Peyer's patch (tissue), 4 donors: ENCODE measurements around the gene ELK3. TPM values are rescaled to one million over a fixed set of nuclear protein-coding genes. Genes with fewer than 3 reads are reported as not detected.
A peak's percentile ranks its signal among the peaks of the same experiment; 100 is the strongest.

Experiments used
- DNase-seq, 3 donors: peaks; one replicate each; pipeline ENCODE4 v3.0.0-alpha.2; 2017 to 2019
- H3K27ac ChIP-seq, 4 donors: fragments of 200-600 bp; sonication (generic); one replicate each; pipeline ENCODE4 v1.5.1; 2016 to 2019
- H3K27me3 ChIP-seq, 2 donors: fragments of 200-600 bp; sonication (generic); one replicate each; pipeline ENCODE4 v1.5.1; 2019
- H3K36me3 ChIP-seq, 3 donors: fragments of 200-600 bp; sonication (generic); one replicate each; pipeline ENCODE4 v1.5.1; 2016 to 2019
- H3K4me1 ChIP-seq, 4 donors: fragments of 200-600 bp; sonication (generic); one replicate each; pipeline ENCODE4 v1.5.1; 2016 to 2019
- H3K4me3 ChIP-seq, 4 donors: fragments of 200-600 bp; sonication (generic); 1 replicate in 3 of 4; 2 replicates in 1 of 4; pipeline ENCODE4 v1.5.1; 2016 to 2019; ENCODE audit warnings: mild to moderate bottlenecking in 1 of 4
- H3K9me3 ChIP-seq, 4 donors: fragments of 200-600 bp; sonication (generic); one replicate each; pipeline ENCODE4 v1.5.1; 2016 to 2019; ENCODE audit warnings: mild to moderate bottlenecking in 1 of 4
- POLR2A ChIP-seq, 2 donors: fragments of 450-650 bp; IDR thresholded peaks; one replicate each; pipeline ENCODE4 v1.5.1; 2017; ENCODE audit warnings: antibody characterized with exemption in 2 of 2, mild to moderate bottlenecking in 2 of 2, moderate library complexity in 2 of 2
- total RNA-seq, 4 donors: library from RNA; depleted of rRNA; stranded (reverse); fragments of >200 nt; gene quantifications; one replicate each; pipeline ENCODE4 v1.1.0, GENCODE V29; 2016
- TF ChIP-seq, protein P1 (sequence below), 6 experiments: fragments of 450-650 bp in 4 of 6; fragments of 200-600 bp in 2 of 6; sonication (generic) in 1 of 6; IDR thresholded peaks; one replicate each; pipeline ENCODE4 v1.5.1; 2017 to 2019; ENCODE audit warnings: antibody characterized with exemption in 6 of 6, mild to moderate bottlenecking in 3 of 6, moderate library complexity in 1 of 6

Gene ELK3
- 10 to 100 TPM in 2 of 4 donors, 1 to 10 TPM in 2; 5.1 to 23.9 (median 9.4) TPM for total RNA-seq

DNA sequence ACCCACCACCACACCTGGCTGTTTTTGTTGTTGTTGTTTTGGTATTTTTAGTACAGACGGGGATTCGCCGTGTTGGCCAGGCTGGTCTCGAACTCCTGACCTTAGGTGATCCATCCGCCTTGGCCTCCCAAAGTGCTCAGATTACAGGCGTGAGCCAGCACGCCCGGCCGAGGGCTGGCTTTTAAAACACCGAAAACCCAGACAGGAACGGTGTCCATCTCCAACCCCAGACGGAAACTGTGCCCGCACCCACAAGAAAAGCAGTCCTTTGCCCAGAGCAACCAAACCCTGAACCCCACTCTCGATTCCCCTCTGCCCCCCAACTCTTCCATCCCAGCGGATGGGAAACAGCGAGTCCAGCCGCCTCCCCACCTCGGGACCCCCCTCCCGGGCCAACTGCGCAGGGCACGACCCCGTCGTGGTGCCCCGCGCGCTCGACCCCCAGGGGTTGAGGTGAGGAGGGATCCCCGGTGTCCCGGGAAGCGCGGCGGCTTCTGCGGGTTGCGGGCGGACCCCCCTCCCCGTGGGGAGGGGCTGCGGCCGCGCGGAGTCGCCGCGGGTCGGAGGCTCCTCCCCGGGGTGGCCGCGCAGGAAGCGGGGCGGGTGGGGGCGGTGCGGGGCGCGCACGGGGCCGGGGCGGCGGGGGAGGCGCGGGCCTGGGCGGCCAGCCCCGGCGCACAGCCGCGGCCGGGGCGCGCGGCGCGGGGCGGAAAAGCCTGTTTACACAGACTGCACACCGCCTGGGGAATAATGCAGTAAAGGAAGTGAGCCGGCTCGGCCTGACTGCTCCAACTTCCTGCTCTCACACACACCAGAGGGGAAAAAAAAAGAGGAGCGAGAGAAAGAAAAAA is at the start of gene ELK3:
Gene ELK3, plus strand, starts transcription at position 651 of the 851 bp plus-strand sequence.
- TF ChIP-seq, protein P1, sequence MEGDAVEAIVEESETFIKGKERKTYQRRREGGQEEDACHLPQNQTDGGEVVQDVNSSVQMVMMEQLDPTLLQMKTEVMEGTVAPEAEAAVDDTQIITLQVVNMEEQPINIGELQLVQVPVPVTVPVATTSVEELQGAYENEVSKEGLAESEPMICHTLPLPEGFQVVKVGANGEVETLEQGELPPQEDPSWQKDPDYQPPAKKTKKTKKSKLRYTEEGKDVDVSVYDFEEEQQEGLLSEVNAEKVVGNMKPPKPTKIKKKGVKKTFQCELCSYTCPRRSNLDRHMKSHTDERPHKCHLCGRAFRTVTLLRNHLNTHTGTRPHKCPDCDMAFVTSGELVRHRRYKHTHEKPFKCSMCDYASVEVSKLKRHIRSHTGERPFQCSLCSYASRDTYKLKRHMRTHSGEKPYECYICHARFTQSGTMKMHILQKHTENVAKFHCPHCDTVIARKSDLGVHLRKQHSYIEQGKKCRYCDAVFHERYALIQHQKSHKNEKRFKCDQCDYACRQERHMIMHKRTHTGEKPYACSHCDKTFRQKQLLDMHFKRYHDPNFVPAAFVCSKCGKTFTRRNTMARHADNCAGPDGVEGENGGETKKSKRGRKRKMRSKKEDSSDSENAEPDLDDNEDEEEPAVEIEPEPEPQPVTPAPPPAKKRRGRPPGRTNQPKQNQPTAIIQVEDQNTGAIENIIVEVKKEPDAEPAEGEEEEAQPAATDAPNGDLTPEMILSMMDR (IDR thresholded peaks at IDR 0.05): no peak
- peak in 1 of 2 donors; percentile 17 for TF ChIP-seq POLR2A (IDR thresholded peaks at IDR 0.05)
- Histone ChIP-seq H3K4me1 (peaks cover 0 to 19% (median 7%) of the 10 kb centered on the region in 4 donors), H3K4me3 (peak within 1 kb of the TSS; percentile 76 to 91 (median 82)), H3K36me3 (no peaks in the 10 kb centered on the region), H3K27me3 (no peaks in the 10 kb centered on the region), H3K27ac (peak within 1 kb of the TSS; percentile 76 to 93 (median 82)), H3K9me3 (no peaks in the 10 kb centered on the region)
- DNase-seq: peak; percentile 71 to 89 (median 81)

DNA sequence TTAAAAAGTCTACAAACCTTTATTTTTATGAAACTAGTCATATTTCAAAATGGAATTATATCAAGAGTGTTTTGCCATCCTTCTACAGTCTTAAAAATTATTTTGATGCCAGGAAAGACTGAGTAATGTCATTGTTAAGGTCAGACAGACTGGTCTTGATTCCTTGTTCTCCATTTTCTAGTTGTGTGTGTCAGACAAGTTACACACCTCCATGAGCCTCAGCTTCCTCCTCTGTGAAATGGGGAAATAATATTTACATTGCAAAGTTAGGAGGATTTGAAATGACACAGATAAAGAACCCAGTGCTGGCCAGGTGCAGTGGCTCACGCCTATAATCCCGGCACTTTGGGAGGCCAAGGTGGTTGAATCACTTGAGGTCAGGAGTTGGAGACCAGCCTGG is 47.4 kb upstream of the ELK3 start:
- H3K9me3 ChIP-seq: no peaks in the 10 kb centered on the region
- no peak for TF ChIP-seq POLR2A (IDR thresholded peaks at IDR 0.05)
- TF ChIP-seq, protein P1 (IDR thresholded peaks at IDR 0.05): no peak
- no peaks in the 10 kb centered on the region for H3K4me1 ChIP-seq

DNA sequence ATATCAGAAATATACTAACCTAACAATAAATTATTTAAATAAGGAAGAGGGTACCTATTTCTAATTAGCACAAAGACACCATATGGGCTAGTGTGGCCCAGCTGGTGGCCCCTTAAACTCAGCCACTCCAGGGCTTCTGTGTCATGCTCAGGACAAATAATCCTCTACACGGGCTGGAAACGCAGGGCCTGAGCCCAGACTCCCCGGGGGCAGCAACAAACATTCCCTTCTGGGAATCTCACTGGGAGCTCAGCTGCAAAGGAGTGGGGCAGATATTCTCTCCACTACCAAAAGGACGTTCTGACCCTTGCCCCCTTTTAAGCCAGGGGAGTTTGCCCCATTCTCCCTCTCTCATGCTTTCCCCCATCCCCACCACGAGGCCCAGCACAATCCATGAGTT is 43.7 kb upstream of the ELK3 start:
- Histone ChIP-seq H3K36me3 (no peaks in the 10 kb centered on the region), H3K4me3 (no peak overlapping the region), H3K9me3 (no peaks in the 10 kb centered on the region), H3K4me1 (no peaks in the 10 kb centered on the region), H3K27ac (no peak overlapping the region), H3K27me3 (no peaks in the 10 kb centered on the region)
- no peak for DNase-seq
- no peak for TF ChIP-seq POLR2A (IDR thresholded peaks at IDR 0.05)
- TF ChIP-seq, protein P1 (IDR thresholded peaks at IDR 0.05): no peak

More for the DNA sequence above, 47.4 kb upstream of the ELK3 start:
- Histone ChIP-seq H3K27ac (no peak overlapping the region), H3K36me3 (no peaks in the 10 kb centered on the region), H3K4me3 (no peak overlapping the region), H3K27me3 (no peaks in the 10 kb centered on the region)
- no peak for DNase-seq

DNA sequence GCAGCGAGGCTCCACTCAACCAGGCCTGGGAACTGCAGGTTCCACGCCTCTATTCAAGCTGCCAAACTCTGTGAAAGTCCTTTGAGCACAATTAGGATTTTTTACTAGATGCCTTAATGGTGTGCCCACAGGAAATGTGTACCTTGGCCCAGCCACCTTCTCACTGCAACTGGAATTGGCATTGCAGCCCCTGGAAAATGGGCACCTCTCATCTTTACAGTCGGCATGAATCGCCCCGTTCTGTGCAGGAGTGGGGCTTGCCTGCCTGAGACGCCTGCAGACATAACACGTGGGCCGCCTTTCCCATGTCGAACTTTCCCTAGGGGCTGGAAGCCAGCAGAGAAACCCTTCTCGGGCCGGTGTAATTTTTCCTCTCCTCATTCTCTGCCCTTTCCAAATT is 42.0 kb upstream of the ELK3 start:
- Histone ChIP-seq H3K4me3 (no peak overlapping the region), H3K9me3 (no peaks in the 10 kb centered on the region), H3K27ac (no peak overlapping the region), H3K4me1 (no peaks in the 10 kb centered on the region), H3K27me3 (no peaks in the 10 kb centered on the region), H3K36me3 (no peaks in the 10 kb centered on the region)
- DNase-seq: no peak
- TF ChIP-seq, protein P1 (IDR thresholded peaks at IDR 0.05): no peak
- no peak for TF ChIP-seq POLR2A (IDR thresholded peaks at IDR 0.05)

DNA sequence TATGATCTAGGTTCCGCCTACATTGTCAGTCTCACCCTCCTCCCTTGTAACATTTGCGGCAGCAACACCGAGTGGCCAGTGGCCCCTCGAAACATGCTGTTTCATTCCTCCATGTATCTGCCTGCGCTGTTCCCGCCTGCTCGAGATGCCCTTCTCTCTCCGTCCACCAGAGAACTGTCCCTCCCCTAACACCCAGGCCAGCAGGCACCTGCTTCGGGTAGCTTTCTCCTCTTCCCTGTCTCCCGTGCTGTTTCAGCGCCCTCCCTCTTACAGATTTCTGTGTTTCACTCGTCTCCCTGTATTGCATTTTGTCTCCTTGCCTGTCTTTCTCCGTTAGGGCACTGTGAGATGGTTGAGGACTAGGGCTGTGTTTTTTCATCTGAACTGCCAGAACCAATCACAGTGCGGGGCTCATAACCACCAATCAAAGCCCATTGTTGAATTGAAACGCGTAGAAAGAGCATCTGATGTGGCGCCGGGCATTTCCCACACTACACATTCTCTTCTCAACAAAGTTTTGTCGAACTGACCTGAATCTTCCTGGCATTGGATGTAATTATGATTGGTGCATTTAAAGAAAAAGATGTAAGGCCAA is 40.9 kb upstream of the ELK3 start:
- TF ChIP-seq POLR2A (IDR thresholded peaks at IDR 0.05): no peak
- TF ChIP-seq, protein P1 (IDR thresholded peaks at IDR 0.05): no peak
- no peaks in the 10 kb centered on the region for H3K4me1 ChIP-seq
- no peaks in the 10 kb centered on the region for H3K27me3 ChIP-seq
- no peaks in the 10 kb centered on the region for H3K9me3 ChIP-seq
- no peak for DNase-seq
- H3K4me3 ChIP-seq: no peak overlapping the region
- H3K36me3 ChIP-seq: no peaks in the 10 kb centered on the region
- no peak overlapping the region for H3K27ac ChIP-seq
